Fibroblast of villous mesenchyme (primary cell): ENCODE measurements around the gene SLC25A48. TPM values are rescaled to one million over a fixed set of nuclear protein-coding genes. Genes with fewer than 3 reads are reported as not detected.
A peak's percentile ranks its signal among the peaks of the same experiment; 100 is the strongest.

Experiments used
- DNase-seq: peaks from one replicate; pipeline ENCODE4 v3.0.0-alpha.2; 2010; ENCODE audit warnings: low read depth
- H3K4me3 ChIP-seq: 2 replicates; pipeline ENCODE4 v1.5.1; 2011; ENCODE audit warnings: low read depth, mild to moderate bottlenecking, low read length
- total RNA-seq: library from RNA; depleted of rRNA; stranded (reverse); fragments of >200 nt; gene quantifications from 2 replicates; pipeline ENCODE4 v1.2.3, GENCODE V29; 2012
- TF ChIP-seq, protein P1 (sequence below): IDR thresholded peaks from 2 replicates; pipeline ENCODE4 v1.5.1; 2012; ENCODE audit warnings: low read depth, mild to moderate bottlenecking, low read length; ENCODE audit not compliant: insufficient read depth

The SLC25A48 gene
- total RNA-seq, 1 donor: not detected

DNA sequence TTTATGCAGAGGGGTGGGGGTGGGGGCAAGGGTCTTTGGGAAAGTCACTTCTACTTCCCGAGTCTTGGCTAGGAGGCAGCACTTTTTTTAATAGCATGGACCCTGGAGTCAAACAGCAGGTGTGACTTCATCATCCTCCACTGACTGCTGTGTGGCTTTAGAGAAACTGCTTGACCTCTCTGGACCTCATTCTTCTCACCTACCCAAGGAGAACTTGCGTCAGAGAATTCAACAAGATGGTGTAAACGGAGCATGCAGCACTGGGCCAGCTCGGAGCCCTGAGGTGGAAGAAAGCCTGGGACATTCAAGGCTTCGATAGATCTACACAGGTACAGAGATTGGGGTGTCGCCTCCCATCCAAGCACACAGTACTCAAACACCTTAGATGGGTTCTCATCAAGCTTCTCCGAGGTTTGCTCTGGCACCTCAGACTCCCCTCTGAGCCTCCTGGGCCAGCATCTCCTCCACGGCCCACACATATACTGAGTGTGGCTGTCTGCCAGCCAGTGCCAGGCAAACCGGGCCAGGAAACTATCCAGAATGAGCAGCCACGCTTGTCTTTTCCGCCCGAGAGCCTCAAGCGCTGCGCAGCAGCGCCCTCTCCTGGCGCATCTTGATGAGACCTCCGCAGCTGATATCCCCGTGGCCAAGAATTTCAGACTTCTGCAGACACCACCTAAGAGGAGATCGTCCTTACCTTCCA is 4.6 kb upstream of the SLC25A48 start:
- DNase-seq: peak; percentile 50
- no peak overlapping the region for H3K4me3 ChIP-seq
- TF ChIP-seq, protein P1, sequence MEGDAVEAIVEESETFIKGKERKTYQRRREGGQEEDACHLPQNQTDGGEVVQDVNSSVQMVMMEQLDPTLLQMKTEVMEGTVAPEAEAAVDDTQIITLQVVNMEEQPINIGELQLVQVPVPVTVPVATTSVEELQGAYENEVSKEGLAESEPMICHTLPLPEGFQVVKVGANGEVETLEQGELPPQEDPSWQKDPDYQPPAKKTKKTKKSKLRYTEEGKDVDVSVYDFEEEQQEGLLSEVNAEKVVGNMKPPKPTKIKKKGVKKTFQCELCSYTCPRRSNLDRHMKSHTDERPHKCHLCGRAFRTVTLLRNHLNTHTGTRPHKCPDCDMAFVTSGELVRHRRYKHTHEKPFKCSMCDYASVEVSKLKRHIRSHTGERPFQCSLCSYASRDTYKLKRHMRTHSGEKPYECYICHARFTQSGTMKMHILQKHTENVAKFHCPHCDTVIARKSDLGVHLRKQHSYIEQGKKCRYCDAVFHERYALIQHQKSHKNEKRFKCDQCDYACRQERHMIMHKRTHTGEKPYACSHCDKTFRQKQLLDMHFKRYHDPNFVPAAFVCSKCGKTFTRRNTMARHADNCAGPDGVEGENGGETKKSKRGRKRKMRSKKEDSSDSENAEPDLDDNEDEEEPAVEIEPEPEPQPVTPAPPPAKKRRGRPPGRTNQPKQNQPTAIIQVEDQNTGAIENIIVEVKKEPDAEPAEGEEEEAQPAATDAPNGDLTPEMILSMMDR: peak; percentile 93

DNA sequence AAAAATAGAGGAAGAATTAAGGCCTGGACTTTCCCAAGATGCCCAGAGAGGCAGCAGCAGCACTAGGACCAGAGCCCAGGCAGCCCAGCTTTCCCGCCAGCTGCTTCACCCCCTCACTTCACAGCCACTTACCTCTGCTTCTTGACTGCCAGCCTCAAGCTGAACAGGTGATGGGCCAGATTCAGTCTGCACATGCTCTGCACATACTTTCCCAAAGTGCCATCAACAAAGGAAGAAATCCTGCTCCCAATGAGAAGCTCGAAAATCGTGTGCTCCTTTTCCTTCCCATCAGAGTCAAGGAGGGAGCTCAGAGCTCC is 4.1 kb upstream of the SLC25A48 start:
- TF ChIP-seq, protein P1: no peak
- no peak overlapping the region for H3K4me3 ChIP-seq
- no peak for DNase-seq

DNA sequence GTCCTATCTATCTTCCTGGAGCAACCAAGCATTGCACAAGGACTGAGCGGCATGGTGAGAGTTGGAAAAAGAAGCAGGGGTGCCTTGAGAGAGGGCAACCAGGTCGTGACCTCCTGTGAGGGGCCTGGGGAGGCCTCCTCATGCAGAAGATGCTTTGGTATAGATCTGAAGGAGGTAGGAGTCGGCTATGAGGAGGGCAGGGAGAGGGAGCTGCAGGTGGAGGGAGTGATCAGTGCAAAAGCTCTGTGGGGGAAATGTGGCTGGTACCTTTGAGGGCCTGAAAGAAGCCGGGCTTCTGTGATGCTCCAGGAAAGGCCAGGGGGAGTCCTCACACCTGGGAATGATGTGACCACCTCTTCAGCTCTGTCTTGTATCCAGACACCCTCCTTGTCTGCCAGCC is 3.6 kb upstream of the SLC25A48 start:
- DNase-seq: no peak
- H3K4me3 ChIP-seq: no peak overlapping the region
- TF ChIP-seq, protein P1: no peak

DNA sequence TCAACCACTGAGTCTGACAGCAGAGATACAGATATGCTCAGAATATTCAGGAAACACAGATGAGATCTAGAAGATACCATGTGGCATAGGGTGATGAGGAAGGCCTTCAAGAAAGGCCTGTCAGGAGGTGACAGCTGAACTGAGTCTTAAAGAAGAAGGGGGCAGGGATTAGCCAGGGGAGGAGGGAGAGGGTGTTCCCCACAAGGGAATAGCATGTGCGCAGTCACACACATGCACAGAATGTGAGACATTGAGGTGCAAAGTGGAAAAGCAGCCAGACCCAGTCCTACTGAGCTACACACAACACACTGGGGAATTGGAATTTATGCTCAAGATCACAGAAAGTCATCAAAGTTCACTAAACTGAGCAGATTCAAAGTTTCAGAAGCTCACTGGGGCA is 3.0 kb upstream of the SLC25A48 start:
- no peak overlapping the region for H3K4me3 ChIP-seq
- DNase-seq: no peak
- TF ChIP-seq, protein P1: no peak

DNA sequence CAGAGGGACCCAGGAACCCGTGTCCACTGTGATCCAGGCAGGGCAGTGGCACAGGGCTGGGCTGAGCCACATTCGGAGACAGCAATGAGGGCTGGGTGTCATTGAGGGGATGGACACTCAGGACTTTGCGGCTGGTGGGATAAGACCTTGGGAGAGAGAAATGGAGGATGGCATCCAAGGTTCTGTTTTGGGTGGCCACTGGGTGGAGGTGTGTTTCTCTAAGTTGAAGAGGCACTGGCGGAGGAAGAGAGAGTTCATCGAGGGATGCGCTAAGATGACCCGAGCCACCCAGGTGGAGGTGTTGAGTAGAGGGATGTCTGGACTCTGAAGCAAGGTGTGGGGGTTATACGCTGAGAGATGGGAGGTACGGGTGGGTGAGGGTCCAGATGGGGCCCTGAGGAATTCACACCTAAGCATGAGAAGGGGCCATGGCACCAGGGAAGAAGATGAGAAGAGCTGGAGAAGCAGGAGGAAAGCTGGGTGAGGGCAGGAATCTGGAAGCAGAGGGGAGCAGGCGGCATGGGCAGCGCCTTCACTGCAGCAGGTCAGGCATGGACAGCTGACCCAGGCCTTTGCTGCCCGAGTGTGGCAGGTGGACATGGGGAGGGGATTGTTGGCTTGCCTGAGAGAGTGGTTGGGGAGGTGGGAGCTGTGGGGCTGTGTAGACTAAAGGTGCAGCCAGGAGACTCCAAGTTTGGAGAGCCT is 2.5 kb upstream of the SLC25A48 start:
- H3K4me3 ChIP-seq: no peak overlapping the region
- DNase-seq: no peak
- TF ChIP-seq, protein P1: no peak

DNA sequence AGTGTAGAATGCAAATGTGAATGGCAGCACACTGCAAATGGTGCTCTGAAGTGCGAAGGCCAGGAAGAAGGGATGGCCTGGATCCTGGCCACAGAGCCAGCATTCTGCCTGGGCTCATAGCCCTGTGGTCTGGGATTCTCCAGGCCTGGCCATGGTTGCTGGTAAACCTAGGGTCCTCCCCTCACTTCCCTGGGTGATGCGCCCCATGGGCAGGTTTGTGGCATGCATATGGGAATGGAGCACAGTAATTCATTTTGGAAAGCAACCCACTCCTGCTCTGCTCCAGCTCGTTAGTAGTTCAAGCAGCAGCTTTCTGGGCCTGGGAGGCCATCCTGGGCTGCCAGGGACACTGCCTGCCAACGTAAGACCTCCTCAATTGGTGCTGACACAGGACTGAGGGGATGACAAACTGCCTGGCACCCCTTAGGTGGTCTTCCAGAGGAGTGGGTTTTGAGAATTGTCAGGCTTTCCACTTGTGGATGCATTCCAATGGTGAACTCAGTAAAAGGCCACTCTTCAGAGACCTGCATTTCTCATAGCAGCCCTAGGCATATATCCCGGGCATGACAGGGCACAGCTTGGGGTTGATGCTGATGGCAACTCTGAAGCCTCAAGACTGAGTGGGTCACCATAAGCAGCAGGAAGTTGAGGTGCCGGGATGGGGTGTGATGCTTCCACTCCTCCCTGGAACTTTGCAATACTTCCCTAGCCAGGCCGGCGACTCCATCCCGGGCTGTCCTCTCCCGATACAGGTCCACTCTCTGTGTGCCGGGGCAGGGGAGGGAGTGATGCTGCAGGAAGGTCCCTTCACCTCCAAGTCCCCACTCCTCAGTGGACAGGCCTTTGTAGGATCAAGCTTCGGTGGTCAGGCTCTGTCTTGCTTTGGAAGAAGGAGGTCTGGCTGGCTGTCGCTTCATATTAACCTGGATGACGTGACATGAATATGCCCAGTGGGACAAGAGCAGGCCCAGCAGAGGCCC is 1.2 kb upstream of the SLC25A48 start:
- TF ChIP-seq, protein P1: no peak
- DNase-seq: no peak
- no peak overlapping the region for H3K4me3 ChIP-seq
